Keratinocyte (primary cell): ENCODE results near the gene ZBTB32. TPM values are rescaled to one million over a fixed set of nuclear protein-coding genes. Genes with fewer than 3 reads are reported as not detected.
A peak's percentile ranks its signal among the peaks of the same experiment; 100 is the strongest.

Experiments used
- DNase-seq: peaks from one replicate; pipeline ENCODE4 v3.0.0-alpha.2; 2011; ENCODE audit warnings: low read depth, missing footprints, low spot score
- FAIRE-seq: peaks from 2 replicates; lab custom pipeline; 2011; peaks lifted over from hg19 to GRCh38; lab: Jason Lieb, UNC
- H2AFZ ChIP-seq: 2 replicates; pipeline ENCODE4 v1.6.0; 2012; ENCODE audit warnings: low read length, control low read depth, inconsistent platforms; ENCODE audit not compliant: control insufficient read depth
- H3K27ac ChIP-seq: 2 replicates; pipeline ENCODE4 v1.5.1; 2011; ENCODE audit warnings: low read length; ENCODE audit not compliant: control insufficient read depth, insufficient read depth
- H3K27me3 ChIP-seq: 3 replicates; pipeline ENCODE4 v1.6.0; 2011; ENCODE audit warnings: low read length; ENCODE audit not compliant: control insufficient read depth, insufficient read depth; ENCODE audit errors: extremely low read depth
- H3K36me3 ChIP-seq, 2 experiments: 2 replicates in 1 of 2; 3 replicates in 1 of 2; pipeline ENCODE4 v1.5.1; 2011; ENCODE audit warnings: low read length in 2 of 2, mild to moderate bottlenecking in 1 of 2; ENCODE audit not compliant: control insufficient read depth in 2 of 2, insufficient read depth in 2 of 2; ENCODE audit errors: extremely low read depth in 1 of 2
- H3K4me1 ChIP-seq: 3 replicates; pipeline ENCODE4 v1.5.1; 2011; ENCODE audit warnings: low read length; ENCODE audit not compliant: control insufficient read depth, insufficient read depth; ENCODE audit errors: extremely low read depth
- H3K4me2 ChIP-seq: 3 replicates; pipeline ENCODE4 v1.6.0; 2011; ENCODE audit warnings: low read depth, low read length; ENCODE audit not compliant: control insufficient read depth, insufficient read depth; ENCODE audit errors: extremely low read depth
- H3K4me3 ChIP-seq, 3 experiments: fragments of 200-600 bp in 1 of 3; sonication (generic) in 1 of 3; 2 replicates in 2 of 3; 3 replicates in 1 of 3; pipeline ENCODE4 v1.5.1; 2011 to 2016; ENCODE audit warnings: low read length in 3 of 3, mild to moderate bottlenecking in 3 of 3, control low read depth in 2 of 3, inconsistent platforms in 1 of 3, low read depth in 1 of 3, mixed read lengths in 1 of 3, mixed run types in 1 of 3, moderate library complexity in 1 of 3; ENCODE audit not compliant: control insufficient read depth in 2 of 3, insufficient read depth in 2 of 3; ENCODE audit errors: extremely low read depth in 1 of 3
- H3K79me2 ChIP-seq: 2 replicates; pipeline ENCODE4 v1.6.0; 2012; ENCODE audit warnings: low read length; ENCODE audit not compliant: control insufficient read depth, insufficient read depth
- H3K9ac ChIP-seq: 3 replicates; pipeline ENCODE4 v1.6.0; 2011; ENCODE audit warnings: low read length; ENCODE audit not compliant: control insufficient read depth, insufficient read depth; ENCODE audit errors: extremely low read depth
- H3K9me1 ChIP-seq: 3 replicates; pipeline ENCODE4 v1.6.0; 2011; ENCODE audit warnings: low read length; ENCODE audit not compliant: control insufficient read depth, insufficient read depth; ENCODE audit errors: extremely low read depth
- H3K9me3 ChIP-seq: 2 replicates; pipeline ENCODE4 v1.5.1; 2012; ENCODE audit warnings: low read depth, low read length; ENCODE audit not compliant: control insufficient read depth
- H4K20me1 ChIP-seq: 3 replicates; pipeline ENCODE4 v1.6.0; 2011; ENCODE audit warnings: low read length; ENCODE audit not compliant: control insufficient read depth, insufficient read depth; ENCODE audit errors: extremely low read depth
- EZH2 ChIP-seq: IDR thresholded peaks from one replicate; pipeline ENCODE4 v1.6.1; 2012; ENCODE audit warnings: inconsistent platforms, mild to moderate bottlenecking, low read length, moderate library complexity
- dilution Hi-C: fragments of 300-500 bp; cut with MboI; formaldehyde crosslinking; loops from one replicate; pipeline ENCODE4 v1.7.0; 2020; ENCODE audit warnings: low sequenced_read_pairs; ENCODE audit not compliant: extremely low pct_ligation_motif_present
- polyA plus RNA-seq, 5 experiments: library from polyadenylated mRNA; depleted of rRNA in 3 of 5; stranded (reverse) in 3 of 5; stranded (forward) in 1 of 5; unstranded in 1 of 5; fragments of >200 nt; gene quantifications; 1 replicate in 1 of 5; 2 replicates in 3 of 5; 3 replicates in 1 of 5; pipeline versions ENCODE4 v1.2.1 to v1.2.3, GENCODE V29; 2011 to 2012; ENCODE audit warnings: missing spikeins in 2 of 5, low read depth in 1 of 5, low replicate concordance in 1 of 5
- TF ChIP-seq, protein P1 (sequence below), 3 experiments: IDR thresholded peaks in 1 of 3; conservative IDR thresholded peaks in 1 of 3; optimal IDR thresholded peaks in 1 of 3; 2 replicates in 2 of 3; 3 replicates in 1 of 3; pipeline versions ENCODE3 to v1.5.1; 2011; ENCODE audit warnings: low read length in 3 of 3, mild to moderate bottlenecking in 3 of 3, moderate library complexity in 2 of 3, control low read depth in 1 of 3, inconsistent platforms in 1 of 3; ENCODE audit not compliant: insufficient read depth in 2 of 3; ENCODE audit errors: extremely low read depth in 1 of 3

ZBTB32 gene
- polyA plus RNA-seq, 1 donor (not counting 4 experiments of a cell fraction or from before 2014, with no cell fraction given) = not detected

DNA sequence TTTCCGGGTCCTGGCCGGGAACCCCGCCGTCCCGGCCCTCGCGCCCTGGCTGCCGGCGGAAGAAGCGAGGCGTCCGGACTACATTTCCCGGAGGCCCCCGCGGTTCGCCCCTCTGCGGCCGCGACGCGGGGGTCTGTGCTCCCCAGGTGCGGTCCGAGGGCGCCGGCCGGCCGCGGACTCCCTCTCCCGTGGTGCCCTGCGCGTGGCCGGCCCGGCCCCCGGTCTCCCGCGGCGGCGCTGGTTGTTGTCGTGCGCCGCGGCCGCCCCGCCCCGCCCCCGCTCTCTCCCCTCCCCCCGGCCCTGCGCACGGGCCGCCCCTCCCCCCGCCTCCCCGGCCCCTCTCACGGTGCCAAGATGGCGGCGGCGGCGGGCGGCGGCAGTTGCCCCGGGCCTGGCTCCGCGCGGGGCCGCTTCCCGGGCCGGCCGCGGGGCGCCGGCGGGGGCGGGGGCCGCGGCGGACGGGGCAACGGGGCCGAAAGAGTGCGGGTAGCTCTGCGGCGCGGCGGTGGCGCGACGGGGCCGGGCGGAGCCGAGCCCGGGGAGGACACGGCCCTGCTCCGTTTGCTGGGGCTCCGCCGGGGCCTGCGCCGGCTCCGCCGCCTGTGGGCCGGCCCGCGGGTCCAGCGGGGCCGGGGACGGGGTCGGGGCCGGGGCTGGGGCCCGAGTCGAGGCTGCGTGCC lies 13.4 kb downstream of the ZBTB32 start, which contains the start of gene KMT2B:
Gene KMT2B (plus strand): TSS at position 339 of the 680 bp plus-strand sequence. CDS start 16 bp downstream, at position 355.
- H3K27me3 ChIP-seq = no peaks in the 10 kb centered on the region
- no peaks in the 10 kb centered on the region for H3K9me1 ChIP-seq
- peaks cover 4% of the 10 kb centered on the region for H4K20me1 ChIP-seq
- H3K4me2 ChIP-seq = peak within 1 kb of the TSS; percentile 96
- TF ChIP-seq EZH2 = no peak
- TF ChIP-seq, protein P1, sequence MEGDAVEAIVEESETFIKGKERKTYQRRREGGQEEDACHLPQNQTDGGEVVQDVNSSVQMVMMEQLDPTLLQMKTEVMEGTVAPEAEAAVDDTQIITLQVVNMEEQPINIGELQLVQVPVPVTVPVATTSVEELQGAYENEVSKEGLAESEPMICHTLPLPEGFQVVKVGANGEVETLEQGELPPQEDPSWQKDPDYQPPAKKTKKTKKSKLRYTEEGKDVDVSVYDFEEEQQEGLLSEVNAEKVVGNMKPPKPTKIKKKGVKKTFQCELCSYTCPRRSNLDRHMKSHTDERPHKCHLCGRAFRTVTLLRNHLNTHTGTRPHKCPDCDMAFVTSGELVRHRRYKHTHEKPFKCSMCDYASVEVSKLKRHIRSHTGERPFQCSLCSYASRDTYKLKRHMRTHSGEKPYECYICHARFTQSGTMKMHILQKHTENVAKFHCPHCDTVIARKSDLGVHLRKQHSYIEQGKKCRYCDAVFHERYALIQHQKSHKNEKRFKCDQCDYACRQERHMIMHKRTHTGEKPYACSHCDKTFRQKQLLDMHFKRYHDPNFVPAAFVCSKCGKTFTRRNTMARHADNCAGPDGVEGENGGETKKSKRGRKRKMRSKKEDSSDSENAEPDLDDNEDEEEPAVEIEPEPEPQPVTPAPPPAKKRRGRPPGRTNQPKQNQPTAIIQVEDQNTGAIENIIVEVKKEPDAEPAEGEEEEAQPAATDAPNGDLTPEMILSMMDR (optimal IDR thresholded peaks at IDR 0.05 in 1 of 3, IDR thresholded peaks at IDR 0.05 in 1 of 3, conservative IDR thresholded peaks at IDR 0.05 in 1 of 3; ENCODE audit: extremely low read depth in 1 of 3, insufficient read depth in 2 of 3, low read length in 3 of 3) = no peak
- dilution Hi-C loops = no loop called here
- peaks cover 41% of the 10 kb centered on the region for H3K79me2 ChIP-seq
- H3K9ac ChIP-seq = peak within 1 kb of the TSS; percentile 85
- peak within 1 kb of the TSS; percentile 58 for H3K27ac ChIP-seq
- peaks cover 13 to 18% of the 10 kb centered on the region in 2 experiments for H3K36me3 ChIP-seq
- DNase-seq (no peak), FAIRE-seq (no peak)
- H3K9me3 ChIP-seq = no peaks in the 10 kb centered on the region
- H3K4me3 ChIP-seq = peak within 1 kb of the TSS; percentile 86 to 92 (median 89)
- H2AFZ ChIP-seq = peak within 1 kb of the TSS; percentile 86
- H3K4me1 ChIP-seq = peaks cover 22% of the 10 kb centered on the region

DNA sequence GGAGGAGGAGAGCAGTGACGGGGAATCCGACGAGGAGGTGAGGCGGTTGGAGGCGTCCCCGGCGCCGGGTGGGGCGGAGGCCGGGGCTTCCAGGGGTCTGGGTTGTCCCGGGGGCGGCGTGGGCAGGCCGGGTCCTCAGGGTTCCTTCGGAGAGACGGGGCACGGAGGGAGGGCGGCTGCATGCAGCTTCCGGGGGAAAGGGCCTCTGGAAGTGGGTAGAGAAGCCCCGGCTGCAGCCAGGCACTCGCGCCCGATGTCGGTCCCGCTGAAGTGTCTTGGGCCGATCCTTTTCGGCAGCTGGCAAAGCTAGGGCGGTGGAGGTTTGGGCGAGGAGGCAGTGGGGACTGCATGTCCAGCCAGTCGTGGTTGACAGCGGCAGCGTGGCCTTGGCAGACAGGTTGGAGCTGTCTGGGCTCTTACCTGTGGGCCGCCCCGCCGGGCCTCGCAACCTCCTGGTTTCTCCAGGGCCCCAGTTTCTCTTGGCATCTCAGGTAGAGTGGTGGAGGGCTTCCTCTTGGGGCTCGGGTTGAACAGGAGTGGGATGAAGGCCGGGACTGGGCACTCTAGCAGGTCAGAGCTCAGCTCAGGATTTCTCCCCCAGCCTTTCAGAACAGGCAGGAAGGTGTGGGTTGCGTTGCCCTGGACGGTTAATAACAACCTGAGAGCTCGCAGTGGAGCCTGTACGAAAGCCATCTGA lies 14.1 kb downstream of the ZBTB32 start:
- dilution Hi-C loops = no loop called here
- no peak for DNase-seq
- TF ChIP-seq, protein P1 (optimal IDR thresholded peaks at IDR 0.05 in 1 of 3, IDR thresholded peaks at IDR 0.05 in 1 of 3, conservative IDR thresholded peaks at IDR 0.05 in 1 of 3; ENCODE audit: extremely low read depth in 1 of 3, insufficient read depth in 2 of 3, low read length in 3 of 3) = no peak
- TF ChIP-seq EZH2 = no peak
- peak overlapping the region; percentile 85 for H3K9ac ChIP-seq
- no peak for FAIRE-seq
- peaks cover 20 to 25% of the 10 kb centered on the region in 2 experiments for H3K36me3 ChIP-seq
- H3K27ac ChIP-seq = peak overlapping the region; percentile 58
- no peaks in the 10 kb centered on the region for H3K27me3 ChIP-seq
- peak overlapping the region; percentile 87 for H3K4me2 ChIP-seq
- H2AFZ ChIP-seq = no peak overlapping the region
- peaks cover 22% of the 10 kb centered on the region for H3K4me1 ChIP-seq
- H4K20me1 ChIP-seq = peaks cover 4% of the 10 kb centered on the region
- H3K9me1 ChIP-seq = no peaks in the 10 kb centered on the region
- peaks cover 45% of the 10 kb centered on the region for H3K79me2 ChIP-seq
- no peaks in the 10 kb centered on the region for H3K9me3 ChIP-seq
- peak overlapping the region; percentile 78 to 92 (median 89) for H3K4me3 ChIP-seq
